GM23338 (cell line): ENCODE results near the gene SLC2A9. TPM values are rescaled to one million over a fixed set of nuclear protein-coding genes. Genes with fewer than 3 reads are reported as not detected.
"Not testable (repeated sequence)": the region's sequence is repeated elsewhere in the genome, so short reads cannot be mapped to it uniquely, and the experiment has no call there.

Source experiments
- ATAC-seq: fragments of 200-7000 bp; cut with Tn5 transposase; 3 replicates; pipeline ENCODE4 v1.9.1; 2020
- DNase-seq: peaks from one replicate; pipeline ENCODE4 v3.0.0-alpha.2; 2015; ENCODE audit warnings: low spot score
- H2AFZ ChIP-seq: fragments of 200-600 bp; sonication (generic); 2 replicates; pipeline ENCODE4 v1.8.0; 2016; ENCODE audit warnings: antibody characterized with exemption, mild to moderate bottlenecking, moderate library complexity
- H3F3A ChIP-seq: fragments of 200-600 bp; sonication (generic); replicated peaks from 2 replicates; pipeline ENCODE4 v1.8.0; 2017; ENCODE audit warnings: antibody characterized with exemption, mixed run types, low read depth
- H3K27ac ChIP-seq: fragments of 200-600 bp; sonication (generic); 2 replicates; pipeline ENCODE4 v1.6.1; 2016; ENCODE audit warnings: low read depth
- H3K27me3 ChIP-seq: fragments of 200-600 bp; sonication (generic); 2 replicates; pipeline ENCODE4 v1.8.0; 2016; ENCODE audit warnings: mild to moderate bottlenecking, mixed run types, moderate library complexity; ENCODE audit not compliant: insufficient read depth
- H3K36me3 ChIP-seq: fragments of 200-600 bp; sonication (generic); 2 replicates; pipeline ENCODE4 v1.8.0; 2016; ENCODE audit warnings: mild to moderate bottlenecking; ENCODE audit not compliant: insufficient read depth
- H3K4me1 ChIP-seq: fragments of 200-600 bp; sonication (generic); 2 replicates; pipeline ENCODE4 v1.8.0; 2016; ENCODE audit warnings: mild to moderate bottlenecking, moderate library complexity; ENCODE audit not compliant: insufficient read depth
- H3K4me2 ChIP-seq: fragments of 200-600 bp; sonication (generic); 2 replicates; pipeline ENCODE4 v1.7.1; 2017; ENCODE audit warnings: mixed run types
- H3K4me3 ChIP-seq: fragments of 200-600 bp; sonication (generic); 2 replicates; pipeline ENCODE4 v1.6.1; 2016; ENCODE audit warnings: mixed run types
- H3K79me2 ChIP-seq: fragments of 200-600 bp; sonication (generic); replicated peaks from 2 replicates; pipeline ENCODE4 v1.8.0; 2017; ENCODE audit warnings: mild to moderate bottlenecking; ENCODE audit not compliant: insufficient read depth
- H3K9me2 ChIP-seq: fragments of 200-600 bp; sonication (generic); 2 replicates; pipeline ENCODE4 v1.8.0; 2017; ENCODE audit not compliant: insufficient read depth
- H4K20me1 ChIP-seq: fragments of 200-600 bp; sonication (generic); replicated peaks from 2 replicates; pipeline ENCODE4 v1.8.0; 2017; ENCODE audit warnings: mild to moderate bottlenecking; ENCODE audit not compliant: insufficient read depth
- H3K27ac Mint-ChIP-seq: 2 replicates; pipeline ENCODE4 v1.8.0; 2020; ENCODE audit warnings: inconsistent platforms, mild to moderate bottlenecking, moderate library complexity, mixed read lengths
- H3K27me3 Mint-ChIP-seq: 3 replicates; pipeline ENCODE4 v1.8.0; 2022; ENCODE audit warnings: low read depth, mild to moderate bottlenecking, moderate library complexity, mixed read lengths, inconsistent platforms; ENCODE audit not compliant: insufficient read depth, poor library complexity
- H3K36me3 Mint-ChIP-seq: 3 replicates; pipeline ENCODE4 v1.8.0; 2021; ENCODE audit warnings: low read depth, mild to moderate bottlenecking, inconsistent platforms, moderate library complexity, mixed read lengths
- H3K4me1 Mint-ChIP-seq: 3 replicates; pipeline ENCODE4 v1.8.0; 2020; ENCODE audit warnings: mild to moderate bottlenecking, inconsistent platforms, mixed read lengths
- H3K4me3 Mint-ChIP-seq: 3 replicates; pipeline ENCODE4 v1.8.0; 2021; ENCODE audit warnings: moderate library complexity, mild to moderate bottlenecking, inconsistent platforms, mixed read lengths
- H3K9me3 Mint-ChIP-seq: 3 replicates; pipeline ENCODE4 v1.8.0; 2020; ENCODE audit warnings: moderate library complexity, mild to moderate bottlenecking, inconsistent platforms, mixed read lengths
- CREB1 ChIP-seq: fragments of 250-450 bp; sonication (Bioruptor Pico); IDR thresholded peaks from 2 replicates; pipeline ENCODE4 v1.5.0; 2020; ENCODE audit warnings: low read depth, mild to moderate bottlenecking, moderate library complexity
- EZH2 ChIP-seq: fragments of 200-600 bp; sonication (generic); IDR thresholded peaks from one replicate; pipeline ENCODE4 v1.8.0; 2017; ENCODE audit warnings: antibody characterized with exemption, mild to moderate bottlenecking, low read depth; ENCODE audit not compliant: unreplicated experiment
- EZH2phosphoT487 ChIP-seq: fragments of 200-600 bp; sonication (generic); IDR thresholded peaks from one replicate; pipeline ENCODE4 v1.8.1; 2018; ENCODE audit warnings: antibody characterized with exemption; ENCODE audit not compliant: unreplicated experiment
- JUNB ChIP-seq: IDR thresholded peaks from one replicate; pipeline ENCODE4 v1.6.1; 2016; ENCODE audit warnings: antibody characterized with exemption; ENCODE audit not compliant: unreplicated experiment
- STAT1 ChIP-seq: IDR thresholded peaks from one replicate; pipeline ENCODE4 v1.6.1; 2016; ENCODE audit warnings: antibody characterized with exemption; ENCODE audit not compliant: unreplicated experiment
- ZNF114 ChIP-seq: fragments of 250-450 bp; sonication (Bioruptor Pico); IDR thresholded peaks from 2 replicates; pipeline ENCODE4 v1.5.0; 2020; ENCODE audit warnings: mild to moderate bottlenecking, moderate library complexity
- ZNF331 ChIP-seq: fragments of 250-450 bp; sonication (Bioruptor Pico); IDR thresholded peaks from 2 replicates; pipeline ENCODE4 v1.5.0; 2020; ENCODE audit warnings: low read depth, mild to moderate bottlenecking, moderate library complexity
- polyA plus RNA-seq: library from polyadenylated mRNA; unstranded; fragments of >200 nt; fragmentation: Nextera tagmentation; extraction: Ambion mirVana; gene quantifications from 2 replicates; pipeline ENCODE4 v1.2.1, GENCODE V29; 2016
- total RNA-seq: library from RNA; depleted of rRNA; stranded (reverse); fragments of >200 nt; shearing (Covaris generic); gene quantifications from 2 replicates; pipeline ENCODE4 v1.2.3, GENCODE V29; 2014
- TF ChIP-seq, protein P1 (sequence below): IDR thresholded peaks from one replicate; pipeline ENCODE4 v1.6.1; 2018; ENCODE audit warnings: antibody characterized with exemption; ENCODE audit not compliant: unreplicated experiment

The SLC2A9 gene
- total and polyA plus RNA-seq, 2 experiments from 2014 or later, result 0.21 to 0.40 TPM

GRCh38 chr4:9983211-9983610 is 38.1 kb downstream of the SLC2A9 start:
- no peak overlapping the region for H3K4me3 Mint-ChIP-seq
- TF ChIP-seq ZNF331 (no peak), EZH2 (no peak), CREB1 (CRISPR knock-in tag) (no peak), ZNF114 (CRISPR knock-in tag) (no peak), EZH2phosphoT487 (no peak), STAT1 (no peak)
- TF ChIP-seq, protein P1, sequence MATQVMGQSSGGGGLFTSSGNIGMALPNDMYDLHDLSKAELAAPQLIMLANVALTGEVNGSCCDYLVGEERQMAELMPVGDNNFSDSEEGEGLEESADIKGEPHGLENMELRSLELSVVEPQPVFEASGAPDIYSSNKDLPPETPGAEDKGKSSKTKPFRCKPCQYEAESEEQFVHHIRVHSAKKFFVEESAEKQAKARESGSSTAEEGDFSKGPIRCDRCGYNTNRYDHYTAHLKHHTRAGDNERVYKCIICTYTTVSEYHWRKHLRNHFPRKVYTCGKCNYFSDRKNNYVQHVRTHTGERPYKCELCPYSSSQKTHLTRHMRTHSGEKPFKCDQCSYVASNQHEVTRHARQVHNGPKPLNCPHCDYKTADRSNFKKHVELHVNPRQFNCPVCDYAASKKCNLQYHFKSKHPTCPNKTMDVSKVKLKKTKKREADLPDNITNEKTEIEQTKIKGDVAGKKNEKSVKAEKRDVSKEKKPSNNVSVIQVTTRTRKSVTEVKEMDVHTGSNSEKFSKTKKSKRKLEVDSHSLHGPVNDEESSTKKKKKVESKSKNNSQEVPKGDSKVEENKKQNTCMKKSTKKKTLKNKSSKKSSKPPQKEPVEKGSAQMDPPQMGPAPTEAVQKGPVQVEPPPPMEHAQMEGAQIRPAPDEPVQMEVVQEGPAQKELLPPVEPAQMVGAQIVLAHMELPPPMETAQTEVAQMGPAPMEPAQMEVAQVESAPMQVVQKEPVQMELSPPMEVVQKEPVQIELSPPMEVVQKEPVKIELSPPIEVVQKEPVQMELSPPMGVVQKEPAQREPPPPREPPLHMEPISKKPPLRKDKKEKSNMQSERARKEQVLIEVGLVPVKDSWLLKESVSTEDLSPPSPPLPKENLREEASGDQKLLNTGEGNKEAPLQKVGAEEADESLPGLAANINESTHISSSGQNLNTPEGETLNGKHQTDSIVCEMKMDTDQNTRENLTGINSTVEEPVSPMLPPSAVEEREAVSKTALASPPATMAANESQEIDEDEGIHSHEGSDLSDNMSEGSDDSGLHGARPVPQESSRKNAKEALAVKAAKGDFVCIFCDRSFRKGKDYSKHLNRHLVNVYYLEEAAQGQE, result no peak
- H3K36me3 Mint-ChIP-seq, result no peaks in the 10 kb centered on the region

DNA sequence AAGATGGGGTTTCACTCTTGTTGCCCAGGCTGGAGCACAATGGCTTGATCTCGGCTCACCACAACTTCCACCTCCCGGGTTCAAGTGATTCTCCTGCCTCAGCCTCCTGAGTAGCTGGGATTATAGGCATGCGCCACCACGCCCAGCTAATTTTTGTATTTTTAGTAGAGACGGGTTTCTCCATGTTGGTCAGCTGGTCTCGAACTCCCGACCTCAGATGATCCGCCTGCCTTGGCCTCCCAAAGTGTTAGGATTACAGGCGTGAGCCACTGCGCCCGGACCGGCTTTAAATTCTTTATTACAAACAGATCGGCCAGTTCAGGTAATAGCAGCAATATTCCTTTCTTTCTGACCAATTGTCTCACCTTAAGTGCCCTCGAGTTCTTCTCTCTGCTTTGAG is 39.4 kb downstream of the SLC2A9 start:
- not testable (repeated sequence) for H3K4me3 Mint-ChIP-seq, H2AFZ ChIP-seq, H3K79me2 ChIP-seq, H3K27ac ChIP-seq, H3K27ac Mint-ChIP-seq, DNase-seq, H3K36me3 ChIP-seq, ATAC-seq, H3K4me3 ChIP-seq, H3F3A ChIP-seq, H3K36me3 Mint-ChIP-seq, H3K4me2 ChIP-seq, H3K9me2 ChIP-seq, H4K20me1 ChIP-seq
- Mint-ChIP-seq H3K9me3 (peaks cover 12% of the 10 kb centered on the region), H3K27me3 (peaks cover 11% of the 10 kb centered on the region), H3K4me1 (peaks cover 19% of the 10 kb centered on the region)
- Histone ChIP-seq H3K4me1 (peaks cover 23% of the 10 kb centered on the region), H3K27me3 (peaks cover 21% of the 10 kb centered on the region; the same call in 1 of the 2 replicates)

More at GRCh38 chr4:9983211-9983610, 38.1 kb downstream of the SLC2A9 start:
- Mint-ChIP-seq H3K27ac (no peak overlapping the region), H3K9me3 (peaks cover 12% of the 10 kb centered on the region), H3K27me3 (peaks cover 6% of the 10 kb centered on the region), H3K4me1 (peaks cover 13% of the 10 kb centered on the region)
- ATAC-seq, result no peak
- Histone ChIP-seq H3K4me3 (no peak overlapping the region), H4K20me1 (no peaks in the 10 kb centered on the region), H3K27ac (no peak overlapping the region), H3K9me2 (peaks cover 5% of the 10 kb centered on the region; the same call in 1 of the 2 replicates), H3K79me2 (no peaks in the 10 kb centered on the region), H3K36me3 (no peaks in the 10 kb centered on the region), H2AFZ (no peak overlapping the region), H3K4me1 (peaks cover 16% of the 10 kb centered on the region), H3K4me2 (no peak overlapping the region), H3F3A (no peaks in the 10 kb centered on the region), H3K27me3 (peaks cover 17% of the 10 kb centered on the region; the same call in 1 of the 2 replicates)
- DNase-seq, result no peak

DNA sequence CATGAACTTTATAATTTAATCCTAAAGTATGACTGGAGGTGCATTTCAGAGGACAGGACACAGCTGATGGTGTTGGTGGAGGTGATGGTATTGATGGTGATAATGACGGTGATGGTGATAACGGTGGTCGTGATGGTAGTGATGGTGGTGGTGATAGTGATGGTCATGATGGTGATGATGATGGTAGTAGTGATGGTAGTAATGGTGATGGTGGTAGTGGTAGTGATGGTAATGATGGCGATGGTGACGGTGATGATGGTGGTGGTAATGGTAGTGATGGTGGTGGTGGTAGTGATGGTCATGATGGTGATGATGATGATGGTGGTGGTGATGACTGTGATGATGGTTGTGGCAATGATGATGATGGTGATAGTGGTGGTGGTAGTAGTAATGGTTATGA is 40.4 kb downstream of the SLC2A9 start:
- Mint-ChIP-seq H3K4me1 (peaks cover 19% of the 10 kb centered on the region), H3K27ac (no peak overlapping the region), H3K4me3 (no peak overlapping the region), H3K36me3 (no peaks in the 10 kb centered on the region), H3K9me3 (peaks cover 11% of the 10 kb centered on the region), H3K27me3 (peaks cover 12% of the 10 kb centered on the region)
- DNase-seq (no peak), ATAC-seq (no peak)
- H3K4me2 ChIP-seq, result no peak overlapping the region
- H3K27me3 ChIP-seq, result peaks cover 21% of the 10 kb centered on the region; the same call in 1 of the 2 replicates
- no peaks in the 10 kb centered on the region for H3F3A ChIP-seq
- H3K36me3 ChIP-seq, result no peaks in the 10 kb centered on the region
- H3K27ac ChIP-seq, result no peak overlapping the region
- H3K79me2 ChIP-seq, result no peaks in the 10 kb centered on the region
- peaks cover 23% of the 10 kb centered on the region for H3K4me1 ChIP-seq
- H4K20me1 ChIP-seq, result no peaks in the 10 kb centered on the region
- no peak overlapping the region for H3K4me3 ChIP-seq
- H2AFZ ChIP-seq, result no peak overlapping the region
- no peak for TF ChIP-seq ZNF114 (CRISPR knock-in tag)
- TF ChIP-seq EZH2, result no peak
- TF ChIP-seq JUNB, result no peak
- TF ChIP-seq EZH2phosphoT487, result no peak
- H3K9me2 ChIP-seq, result peaks cover 5% of the 10 kb centered on the region; the same call in 1 of the 2 replicates
